B cell (primary cell): ENCODE measurements around the gene LAMA3.
"Not testable (repeated sequence)": the region's sequence is repeated elsewhere in the genome, so short reads cannot be mapped to it uniquely, and the experiment has no call there.

Experiments
- CTCF ChIP-seq: fragments of 200-600 bp; IDR thresholded peaks from one replicate; pipeline ENCODE4 v1.8.0; 2022; ENCODE audit warnings: antibody characterized with exemption, mild to moderate bottlenecking
- EZH2 ChIP-seq: IDR thresholded peaks from 2 replicates; pipeline ENCODE4 v1.6.1; 2012; ENCODE audit warnings: borderline replicate concordance, low read depth, mild to moderate bottlenecking, moderate library complexity, low read length; ENCODE audit not compliant: insufficient read depth, poor library complexity, severe bottlenecking

- not testable (repeated sequence) for TF ChIP-seq CTCF, EZH2
These were observed 52.7 kb downstream of the LAMA3 start for GRCh38 chr18:23741967-23742366.
